H1 (cell line): ENCODE measurements around the gene MYH13. TPM values are rescaled to one million over a fixed set of nuclear protein-coding genes. Genes with fewer than 3 reads are reported as not detected.

Source experiments
- CTCF ChIA-PET: fragments of 300-600 bp; sonication (Branson Sonifier 250); formaldehyde crosslinking; loops from one replicate; lab custom pipeline; 2021; ENCODE audit not compliant: partially characterized antibody; lab: Charles Lee
- POLR2A ChIA-PET: fragments of 300-600 bp; sonication (Branson Sonifier 250); formaldehyde crosslinking; loops from one replicate; lab custom pipeline; 2021; ENCODE audit warnings: inconsistent platforms; ENCODE audit not compliant: partially characterized antibody; lab: Charles Lee
- DNase-seq, 2 experiments: peaks; one replicate each; pipeline versions ENCODE4 v3.0.0 to v3.0.0-alpha.2; 2010 to 2022; ENCODE audit warnings: low spot score in 2 of 2, low read depth in 1 of 2, mixed read lengths in 1 of 2
- FAIRE-seq: peaks from 2 replicates; lab custom pipeline; 2011; peaks lifted over from hg19 to GRCh38; lab: Jason Lieb, UNC
- H2AFZ ChIP-seq: 2 replicates; pipeline ENCODE4 v1.8.1; 2012; ENCODE audit warnings: low read length, inconsistent platforms
- H2AK5ac ChIP-seq: 2 replicates; pipeline ENCODE4 v1.6.1; 2013; ENCODE audit warnings: low read depth, low read length
- H2BK120ac ChIP-seq: replicated peaks from 2 replicates; pipeline ENCODE3; 2013; ENCODE audit warnings: low read depth, low read length, inconsistent platforms
- H2BK12ac ChIP-seq: 2 replicates; pipeline ENCODE4 v1.6.1; 2013; ENCODE audit warnings: low read depth, low read length
- H2BK15ac ChIP-seq: 2 replicates; pipeline ENCODE4 v1.6.1; 2013; ENCODE audit warnings: low read length
- H2BK20ac ChIP-seq: 2 replicates; pipeline ENCODE4 v1.6.1; 2013; ENCODE audit warnings: low read length
- H2BK5ac ChIP-seq: 2 replicates; pipeline ENCODE4 v1.6.1; 2013; ENCODE audit warnings: low read depth, low read length
- H3K14ac ChIP-seq: 2 replicates; pipeline ENCODE4 v1.6.1; 2013; ENCODE audit warnings: inconsistent platforms; ENCODE audit not compliant: insufficient read length
- H3K18ac ChIP-seq: 2 replicates; pipeline ENCODE4 v1.6.1; 2013; ENCODE audit warnings: low read length; ENCODE audit errors: extremely low read depth
- H3K23ac ChIP-seq: 2 replicates; pipeline ENCODE4 v1.6.1; 2013; ENCODE audit warnings: inconsistent platforms; ENCODE audit not compliant: insufficient read length
- H3K23me2 ChIP-seq: 2 replicates; pipeline ENCODE4 v1.6.1; 2013; ENCODE audit warnings: low read depth, low read length
- H3K27ac ChIP-seq: 2 replicates; pipeline ENCODE4 v1.6.1; 2011; ENCODE audit warnings: low read depth, low read length, inconsistent platforms
- H3K27me3 ChIP-seq, 4 experiments: replicated peaks in 1 of 4; 1 replicate in 1 of 4; 2 replicates in 3 of 4; pipeline versions ENCODE4 v1.6.1 to v1.8.1; 2011 to 2013; ENCODE audit warnings: low read length in 3 of 4, mild to moderate bottlenecking in 3 of 4, inconsistent platforms in 2 of 4, mixed read lengths in 2 of 4, moderate library complexity in 1 of 4; ENCODE audit not compliant: control insufficient read depth in 3 of 4, insufficient read depth in 3 of 4; ENCODE audit errors: extremely low read depth in 1 of 4
- H3K36me3 ChIP-seq, 4 experiments: 2 replicates each; pipeline versions ENCODE4 v1.6.1 to v1.8.1; 2011 to 2013; ENCODE audit warnings: mild to moderate bottlenecking in 4 of 4, low read length in 3 of 4, moderate library complexity in 2 of 4, control low read depth in 1 of 4, inconsistent platforms in 1 of 4; ENCODE audit not compliant: insufficient read depth in 4 of 4, control insufficient read depth in 2 of 4
- H3K4ac ChIP-seq: replicated peaks from 2 replicates; pipeline ENCODE3; 2013; ENCODE audit warnings: low read length, low read depth, mixed read lengths, inconsistent platforms; ENCODE audit not compliant: insufficient read length
- H3K4me1 ChIP-seq, 4 experiments: replicated peaks in 1 of 4; 1 replicate in 1 of 4; 2 replicates in 3 of 4; pipeline versions ENCODE4 v1.6.1 to v1.8.1; 2011 to 2013; ENCODE audit warnings: low read length in 3 of 4, inconsistent platforms in 2 of 4, mixed read lengths in 1 of 4; ENCODE audit not compliant: insufficient read depth in 4 of 4, control insufficient read depth in 3 of 4
- H3K4me2 ChIP-seq, 2 experiments: 2 replicates each; pipeline versions ENCODE4 v1.6.1 to v1.8.1; 2011 to 2013; ENCODE audit warnings: low read depth in 2 of 2, low read length in 2 of 2, control low read depth in 1 of 2, inconsistent platforms in 1 of 2, mild to moderate bottlenecking in 1 of 2; ENCODE audit not compliant: insufficient read depth in 1 of 2
- H3K4me3 ChIP-seq, 4 experiments: fragments of 200-600, 300-600 bp in 1 of 4; sonication (generic), shearing (Covaris generic), sonication (Bioruptor Twin) in 1 of 4; 2 replicates each; pipeline versions ENCODE4 v1.5.1 to v1.8.1; 2011 to 2016; ENCODE audit warnings: low read length in 4 of 4, low read depth in 3 of 4, control low read depth in 2 of 4, inconsistent platforms in 2 of 4, mild to moderate bottlenecking in 2 of 4, mixed read lengths in 1 of 4, moderate library complexity in 1 of 4; ENCODE audit not compliant: insufficient read depth in 2 of 4; ENCODE audit errors: extremely low read depth in 1 of 4
- H3K56ac ChIP-seq: replicated peaks from 2 replicates; pipeline ENCODE3; 2013; ENCODE audit warnings: low read depth, mild to moderate bottlenecking, mixed read lengths, low read length, inconsistent platforms; ENCODE audit not compliant: insufficient read length
- H3K79me1 ChIP-seq: 2 replicates; pipeline ENCODE4 v1.6.1; 2013; ENCODE audit warnings: low read depth, low read length, control low read depth
- H3K79me2 ChIP-seq, 2 experiments: 2 replicates each; pipeline versions ENCODE4 v1.6.1 to v1.8.1; 2012 to 2013; ENCODE audit warnings: low read length in 2 of 2, mild to moderate bottlenecking in 2 of 2, inconsistent platforms in 1 of 2; ENCODE audit not compliant: insufficient read depth in 2 of 2, control insufficient read depth in 1 of 2
- H3K9ac ChIP-seq, 4 experiments: replicated peaks in 1 of 4; 1 replicate in 1 of 4; 2 replicates in 3 of 4; pipeline versions ENCODE4 v1.6.1 to v1.8.1; 2011 to 2013; ENCODE audit warnings: low read depth in 3 of 4, low read length in 3 of 4, control low read depth in 2 of 4, mild to moderate bottlenecking in 2 of 4, moderate library complexity in 2 of 4, inconsistent platforms in 1 of 4; ENCODE audit errors: extremely low read depth in 1 of 4
- H3K9me3 ChIP-seq, 2 experiments: 2 replicates each; pipeline versions ENCODE4 v1.6.1 to v1.8.1; 2012 to 2013; ENCODE audit warnings: mild to moderate bottlenecking in 2 of 2, moderate library complexity in 2 of 2, control low read depth in 1 of 2, inconsistent platforms in 1 of 2, low read depth in 1 of 2, low read length in 1 of 2, mixed read lengths in 1 of 2; ENCODE audit not compliant: insufficient read depth in 2 of 2
- H4K20me1 ChIP-seq, 2 experiments: replicated peaks in 1 of 2; 2 replicates each; pipeline versions ENCODE3 to v1.8.1; 2011 to 2013; ENCODE audit warnings: inconsistent platforms in 2 of 2, low read length in 2 of 2, mild to moderate bottlenecking in 1 of 2; ENCODE audit not compliant: insufficient read depth in 2 of 2, control insufficient read depth in 1 of 2
- H4K5ac ChIP-seq: 2 replicates; pipeline ENCODE4 v1.6.1; 2013; ENCODE audit warnings: low read length, low read depth, mixed read lengths, inconsistent platforms; ENCODE audit not compliant: insufficient read length
- H4K8ac ChIP-seq: 2 replicates; pipeline ENCODE4 v1.8.0; 2013; ENCODE audit warnings: mild to moderate bottlenecking, moderate library complexity, low read length, inconsistent platforms; ENCODE audit not compliant: insufficient read depth; ENCODE audit errors: extremely low read depth
- H4K91ac ChIP-seq: replicated peaks from 2 replicates; pipeline ENCODE3; 2013; ENCODE audit warnings: low read length, mixed read lengths, inconsistent platforms; ENCODE audit not compliant: insufficient read length
- ATF3 ChIP-seq: IDR thresholded peaks from 2 replicates; pipeline ENCODE4 v1.6.1; 2011; ENCODE audit warnings: low read depth, mild to moderate bottlenecking, low read length; ENCODE audit not compliant: insufficient read depth
- BCL11A ChIP-seq, 2 experiments: IDR thresholded peaks; one replicate each; pipeline ENCODE4 v1.6.1; 2011; ENCODE audit warnings: low read depth in 2 of 2, low read length in 2 of 2, mild to moderate bottlenecking in 2 of 2
- CHD1 ChIP-seq: IDR thresholded peaks from 2 replicates; pipeline ENCODE4 v1.6.1; 2012; ENCODE audit warnings: low read depth, low read length, improper control_type of control experiment
- E2F6 ChIP-seq: IDR thresholded peaks from 2 replicates; pipeline ENCODE4 v1.6.1; 2012; ENCODE audit warnings: inconsistent platforms
- HDAC2 ChIP-seq, 2 experiments: fragments of 300-600 bp in 1 of 2; sonication (generic) in 1 of 2; IDR thresholded peaks; 2 replicates each; pipeline ENCODE4 v1.6.1; 2011 to 2012; ENCODE audit warnings: low read depth in 2 of 2, low read length in 2 of 2, mild to moderate bottlenecking in 2 of 2, moderate library complexity in 2 of 2, borderline replicate concordance in 1 of 2, inconsistent platforms in 1 of 2
- KDM5A ChIP-seq: fragments of 200-600 bp; IDR thresholded peaks from 2 replicates; pipeline ENCODE4 v1.7.1; 2012; ENCODE audit warnings: mild to moderate bottlenecking, low read length, inconsistent platforms, mixed read lengths
- RBBP5 ChIP-seq: IDR thresholded peaks from 2 replicates; pipeline ENCODE4 v1.7.1; 2012; ENCODE audit warnings: low read depth, mild to moderate bottlenecking, inconsistent platforms, low read length, moderate library complexity, borderline replicate concordance
- SP2 ChIP-seq: IDR thresholded peaks from 2 replicates; pipeline ENCODE4 v1.6.1; 2012; ENCODE audit warnings: mild to moderate bottlenecking, low read length, inconsistent platforms
- SP4 ChIP-seq: IDR thresholded peaks from 2 replicates; pipeline ENCODE4 v1.6.1; 2012; ENCODE audit warnings: low read length, inconsistent platforms
- USF2 ChIP-seq: IDR thresholded peaks from 2 replicates; pipeline ENCODE4 v1.6.1; 2011; ENCODE audit warnings: low read length, improper control_type of control experiment
- WGBS, 2 experiments: shearing (Covaris generic) in 1 of 2; methylation state at CpG; one replicate each; pipeline versions ENCODE4 v1.1.6 to v1.1.7; 2013 to 2015; ENCODE audit warnings: low lambda C conversion rate in 2 of 2, mixed read lengths in 2 of 2, inconsistent platforms in 1 of 2, low coverage in 1 of 2, missing lambda C conversion rate in 1 of 2; ENCODE audit not compliant: insufficient replicate concordance in 2 of 2, insufficient coverage in 1 of 2, insufficient read length in 1 of 2; ENCODE audit errors: extremely low coverage in 1 of 2, missing lambda C conversion rate in 1 of 2; 5-methylcytosine and 5-hydroxymethylcytosine counted together
- polyA plus RNA-seq, 7 experiments: library from polyadenylated mRNA; depleted of rRNA in 3 of 7; stranded (reverse) in 5 of 7; unstranded in 2 of 7; fragments of >200 nt in 5 of 7; fragments of 200-250 nt in 2 of 7; gene quantifications; 1 replicate in 5 of 7; 2 replicates in 1 of 7; 4 replicates in 1 of 7; pipeline versions ENCODE4 v1.2.1 to v1.2.3, GENCODE V29; 2011 to 2013; ENCODE audit warnings: missing spikeins in 2 of 7, mixed read lengths in 2 of 7
- total RNA-seq: library from RNA; stranded (reverse); fragmentation: NEBNext Ultra II Directional; extraction: Animal tissue kit (Norgen Biotek cat#: 25700); gene quantifications from 2 replicates; pipeline ENCODE4 v1.2.1, GENCODE V29; 2021

Gene MYH13
- total and polyA plus RNA-seq, 2 of the 8 experiments (the other 6 are each of a cell fraction or from before 2014, with no cell fraction given), result not detected

- Histone ChIP-seq H2BK12ac (no peak overlapping the region), H2BK120ac (no peak overlapping the region), H4K20me1 (no peaks in the 10 kb centered on the region), H4K91ac (no peak overlapping the region), H3K9ac (no peak overlapping the region), H4K5ac (no peak overlapping the region), H3K36me3 (no peaks in the 10 kb centered on the region), H2AFZ (no peak overlapping the region), H3K23me2 (no peaks in the 10 kb centered on the region), H3K27me3 (no peaks in the 10 kb centered on the region), H2AK5ac (no peak overlapping the region), H3K79me2 (no peaks in the 10 kb centered on the region), H3K79me1 (no peaks in the 10 kb centered on the region), H3K9me3 (no peaks in the 10 kb centered on the region), H2BK15ac (no peak overlapping the region), H3K23ac (no peak overlapping the region), H3K56ac (no peak overlapping the region), H4K8ac (no peak overlapping the region), H3K18ac (no peak overlapping the region), H3K14ac (no peak overlapping the region), H3K4me2 (no peak overlapping the region), H3K27ac (no peak overlapping the region), H3K4me1 (peaks cover 0 to 2% (median 1%) of the 10 kb centered on the region in 4 experiments; a peak in 2 of 7 replicates), H3K4me3 (no peak overlapping the region), H2BK5ac (no peak overlapping the region), H2BK20ac (no peak overlapping the region), H3K4ac (no peak overlapping the region)
- DNase-seq (no peak), FAIRE-seq (no peak)
- 71% methylated on average over 1 of the region's 1 CpG; no CpG with 5 or more reads in 1 of the 2 experiments for WGBS, 2 experiments
- ChIA-PET CTCF (interaction anchor here (1.3 to 1.7 kb wide), 4 partner anchors 11 to 329 kb away, joined by 3 to 8 read pairs (median 4); no protein-coding TSS in a partner anchor), POLR2A (interaction anchor here (0.5 kb wide), 1 partner anchor 504 kb away, joined by 3 read pairs; no protein-coding TSS in a partner anchor)
- TF ChIP-seq E2F6 (no peak), SP2 (no peak), RBBP5 (no peak), CHD1 (no peak), HDAC2 (IDR thresholded peaks at IDR 0.05; ENCODE audit: borderline replicate concordance in 1 of 2, low read depth in 2 of 2, low read length in 2 of 2) (no peak), SP4 (no peak), KDM5A (no peak), BCL11A (IDR thresholded peaks at IDR 0.05; ENCODE audit: low read depth in 2 of 2, low read length in 2 of 2) (no peak), ATF3 (no peak), USF2 (no peak)
Measured at GRCh38 chr17:10290041-10290440, 82.8 kb downstream of the MYH13 start.
